HG03139 (cell line): ENCODE measurements around the gene TOR4A.

Experiments
- ATAC-seq: cut with Tn5 transposase; IDR thresholded peaks from one replicate; pipeline ENCODE4 v1.9.1; 2021; ENCODE audit not compliant: unreplicated experiment

TOR4A gene

DNA sequence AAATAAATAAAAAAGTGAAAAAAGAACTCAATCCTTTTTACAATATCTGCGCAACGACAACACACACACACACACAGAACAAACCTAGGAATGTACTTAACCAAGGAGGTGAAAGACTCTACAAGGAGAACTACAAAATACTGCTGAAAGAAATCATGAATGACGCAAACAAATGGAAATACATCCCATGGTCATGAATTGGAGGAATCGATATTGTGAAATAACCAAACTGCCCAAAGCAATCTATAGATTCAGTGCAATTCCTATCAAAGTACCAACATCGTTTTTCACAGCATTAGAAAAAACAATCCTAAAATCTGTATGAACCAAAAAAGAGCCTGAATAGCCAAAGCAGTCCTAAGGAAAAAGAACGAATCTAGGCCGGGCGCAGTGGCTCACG, 54.4 kb downstream of the TOR4A start:
- no peak for ATAC-seq
